GM03348 (cell line): ENCODE data around the gene NELFA.
A peak's percentile ranks its signal among the peaks of the same experiment; 100 is the strongest.
"Not testable (repeated sequence)": the region's sequence is repeated elsewhere in the genome, so short reads cannot be mapped to it uniquely, and the experiment has no call there.

Experiments used
- DNase-seq: peaks from one replicate; pipeline ENCODE4 v3.0.0; 2012; ENCODE audit warnings: low spot score

The NELFA gene

DNA sequence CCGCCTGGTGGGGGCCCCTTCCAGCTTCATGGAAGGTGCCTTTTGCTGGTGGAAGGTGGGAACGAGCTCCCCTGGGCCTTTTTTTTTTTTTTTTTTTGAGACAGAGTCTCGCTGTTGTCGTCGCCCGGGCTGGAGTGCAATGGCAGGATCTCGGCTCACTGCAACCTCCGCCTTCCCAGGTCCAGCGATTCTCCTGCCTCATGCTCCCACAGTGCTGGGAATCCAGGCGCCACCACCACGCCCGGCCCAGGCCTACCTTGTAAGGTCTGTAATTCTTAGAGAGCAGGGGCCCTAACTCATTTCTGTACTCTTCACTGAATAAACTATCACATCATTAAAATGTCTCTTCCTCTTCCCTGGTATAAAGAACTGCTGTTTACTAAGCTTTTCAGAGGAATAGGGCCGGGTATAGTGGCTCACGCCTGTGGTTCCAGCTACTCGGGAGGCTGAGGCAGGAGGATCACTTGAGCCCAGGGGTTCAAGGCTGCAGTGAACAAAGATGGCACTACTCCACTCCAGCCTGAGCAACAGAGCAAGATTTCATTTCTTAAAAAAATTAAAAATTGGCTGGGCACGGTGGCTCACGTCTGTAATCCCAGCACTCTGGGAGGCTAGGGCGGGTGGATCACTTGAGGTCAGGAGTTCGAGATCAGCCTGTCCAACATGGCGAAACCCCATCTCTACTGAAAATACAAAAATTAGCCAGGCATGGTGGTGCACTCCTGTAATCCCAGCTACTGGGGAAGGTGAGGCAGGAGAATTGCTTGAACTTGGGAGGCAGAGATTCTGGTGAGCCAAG is 14.9 kb downstream of the NELFA start:
- not testable (repeated sequence) for DNase-seq

DNA sequence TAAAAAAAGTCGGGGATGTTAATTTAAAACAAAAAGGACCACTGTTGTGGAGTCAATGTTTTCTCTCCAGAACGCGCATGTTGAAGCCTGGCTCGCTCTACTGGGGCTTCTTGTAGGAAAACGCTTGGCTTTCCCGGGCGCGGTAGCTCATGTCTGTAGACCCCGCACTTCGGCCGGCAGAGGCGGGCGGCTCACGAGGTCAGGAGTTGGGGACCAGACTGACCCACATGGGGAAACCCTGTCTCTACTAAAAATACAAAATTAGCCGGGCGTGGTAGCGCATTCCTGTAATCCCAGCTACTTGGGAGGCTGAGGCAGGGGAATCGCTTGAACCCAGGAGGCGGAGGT is 15.6 kb downstream of the NELFA start:
- DNase-seq: no peak

DNA sequence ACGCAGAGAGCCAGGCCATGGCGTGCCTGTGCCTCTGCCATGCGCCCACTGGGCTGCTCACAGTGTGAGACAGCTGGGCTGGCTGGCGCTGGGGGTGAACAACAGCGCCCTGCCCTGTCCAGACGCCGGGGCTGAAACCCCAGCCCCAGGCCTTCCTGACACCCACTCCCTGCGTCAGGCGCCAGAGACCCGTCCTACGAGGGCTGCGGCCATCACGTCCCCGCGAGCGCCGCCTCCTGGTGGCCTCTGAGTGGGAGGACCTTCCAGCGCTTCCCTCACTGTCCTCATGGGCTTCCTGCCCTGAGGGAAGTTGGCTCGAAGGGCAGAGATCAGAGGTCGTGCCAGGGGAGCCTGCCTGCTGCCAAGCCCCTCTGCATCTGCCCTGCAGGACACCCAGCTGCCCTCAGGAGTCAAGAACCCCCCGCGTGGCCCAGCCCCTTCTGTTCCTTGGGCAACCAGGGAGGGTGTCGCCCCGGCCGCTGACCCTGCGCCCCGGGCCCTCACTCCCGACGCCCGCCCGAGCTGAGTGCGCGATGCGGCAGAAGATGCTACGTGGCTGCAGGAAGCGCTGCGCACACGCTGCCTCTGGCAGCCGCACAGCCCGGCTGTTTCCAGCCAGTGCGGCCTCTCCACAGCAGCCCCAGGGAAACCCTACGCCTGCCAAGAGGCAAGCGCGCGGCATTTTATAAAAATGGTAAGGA is 16.2 kb downstream of the NELFA start:
- no peak for DNase-seq

DNA sequence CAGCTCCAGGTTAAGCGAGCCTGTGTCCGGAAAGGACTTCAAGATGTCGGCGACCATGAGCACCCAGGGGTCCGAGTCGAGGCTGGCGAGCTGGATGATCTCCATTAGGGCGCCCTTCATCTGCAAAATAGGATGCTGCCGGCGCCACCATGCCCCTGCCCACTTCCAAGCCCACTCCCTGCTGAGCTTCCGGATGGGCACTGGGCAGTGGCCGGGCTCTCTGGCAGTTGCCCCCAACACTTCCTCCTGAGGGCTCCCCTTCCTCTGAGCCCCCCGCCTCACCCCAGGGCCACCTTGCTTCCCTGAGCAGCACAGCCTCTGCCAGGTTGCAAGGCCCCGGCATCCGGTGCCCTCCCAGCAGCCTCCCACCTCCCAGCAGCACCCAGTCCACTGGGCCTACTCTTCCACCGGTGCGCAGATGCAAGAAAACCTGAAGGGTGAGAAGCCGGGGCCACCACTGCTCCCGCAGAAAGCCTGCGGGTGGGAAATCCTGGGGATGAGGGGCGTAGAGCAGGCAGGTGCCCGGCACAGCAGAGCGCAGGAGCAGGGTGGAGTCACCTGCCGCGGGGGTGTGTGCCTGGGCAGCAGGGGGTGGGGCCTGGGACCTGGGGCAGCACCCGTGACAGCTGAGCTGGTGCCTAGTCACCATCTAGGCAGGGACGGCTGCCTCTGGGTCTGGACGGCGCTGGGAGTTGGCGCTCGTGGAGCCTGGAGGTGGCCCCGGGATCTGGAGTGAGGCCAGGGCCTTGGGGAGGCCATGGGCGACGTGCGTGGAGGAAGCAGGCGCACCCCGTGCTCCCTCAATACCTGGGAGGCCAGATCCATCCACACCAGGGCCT is 17.0 kb downstream of the NELFA start:
- no peak for DNase-seq

DNA sequence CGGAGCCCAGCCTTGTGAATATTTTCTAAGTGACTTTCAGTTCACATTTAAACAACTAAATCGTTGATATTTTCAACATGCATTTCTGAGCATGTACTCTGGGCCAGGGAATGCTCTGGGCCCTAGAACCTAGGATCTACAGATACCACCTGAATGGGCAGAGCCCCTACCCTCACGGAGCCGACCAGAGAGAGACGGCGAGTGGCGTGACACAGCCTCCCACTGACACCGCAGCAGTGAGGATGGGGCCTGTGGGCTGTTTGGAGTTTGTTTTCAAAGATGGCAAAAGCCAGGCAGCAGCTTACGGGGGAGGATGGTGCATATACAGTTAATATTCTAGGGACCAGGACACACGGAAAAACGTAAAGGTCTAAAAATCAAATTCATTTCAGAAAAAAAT is 17.7 kb downstream of the NELFA start:
- no peak for DNase-seq

DNA sequence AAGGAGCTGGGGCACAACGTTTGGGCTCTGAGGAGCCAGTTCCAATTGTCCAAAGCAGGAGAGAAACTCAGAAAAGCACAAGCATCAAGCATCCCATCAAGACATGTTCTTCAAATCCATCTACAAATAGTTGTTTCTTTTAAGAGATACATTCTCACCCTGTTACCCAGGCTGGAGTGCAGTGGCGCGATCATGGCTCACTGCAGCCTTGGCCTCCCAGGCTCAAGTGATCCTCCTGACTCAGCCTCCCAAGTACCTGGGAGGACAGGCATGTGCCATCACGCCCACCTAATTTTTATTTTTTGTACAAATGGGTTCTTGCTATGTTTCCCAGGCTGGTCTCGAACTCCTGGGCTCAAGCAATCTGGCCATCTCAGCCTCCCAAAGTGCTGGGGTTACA is 18.1 kb downstream of the NELFA start:
- no peak for DNase-seq

DNA sequence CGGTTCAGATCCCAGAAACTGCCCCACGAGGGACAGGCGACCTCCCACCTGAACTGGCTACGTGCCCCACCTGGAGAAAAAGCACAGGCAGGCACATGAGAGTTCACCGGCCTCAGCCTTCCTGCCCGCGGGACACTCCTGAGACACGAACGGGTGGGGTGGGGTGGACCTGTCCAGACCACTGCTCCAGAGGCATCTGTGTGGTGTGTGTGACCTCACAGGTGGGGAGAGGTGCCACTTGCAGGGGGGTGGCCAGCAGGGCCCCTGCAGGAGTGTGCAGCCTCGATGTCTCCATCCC is 18.5 kb downstream of the NELFA start:
- peak; percentile 4 for DNase-seq

DNA sequence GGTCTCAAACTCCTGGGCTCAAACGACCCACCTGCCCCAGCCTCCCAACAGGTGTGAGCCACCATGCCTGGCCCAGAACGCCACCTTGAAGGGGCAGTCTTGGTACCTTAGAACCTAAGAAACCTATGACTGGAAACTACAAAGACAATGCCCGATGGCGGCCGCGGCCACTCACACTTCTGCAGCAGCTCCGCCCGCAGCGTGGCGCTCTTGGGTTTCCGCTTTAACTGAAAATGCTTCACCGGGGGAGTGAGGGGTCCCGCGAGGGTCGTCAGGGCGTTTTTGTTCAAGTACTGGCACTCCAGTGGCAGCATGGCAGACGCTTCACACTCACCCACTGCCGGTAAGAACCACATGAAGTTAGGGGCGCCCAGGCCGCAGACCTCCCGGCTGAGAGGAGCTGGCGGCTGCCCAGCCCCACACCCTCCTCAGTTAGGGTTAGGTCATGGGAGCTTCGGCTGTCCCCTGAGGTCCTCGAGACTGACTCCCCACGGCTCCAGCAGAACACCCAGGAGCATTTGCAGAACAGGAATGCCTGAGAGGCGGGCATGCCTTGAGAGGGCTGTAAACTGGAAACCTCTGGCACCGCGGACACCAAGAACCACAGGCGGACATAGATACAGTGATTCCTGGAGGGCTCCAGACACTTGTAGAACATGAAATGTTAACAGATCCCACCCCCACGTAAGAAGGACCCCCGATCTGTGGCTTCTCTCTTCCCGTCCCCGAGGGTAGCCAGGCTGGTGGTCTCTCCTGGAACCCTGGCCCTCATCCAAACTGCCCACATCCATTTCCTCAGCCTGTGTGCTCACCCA is 19.0 kb downstream of the NELFA start:
- no peak for DNase-seq

DNA sequence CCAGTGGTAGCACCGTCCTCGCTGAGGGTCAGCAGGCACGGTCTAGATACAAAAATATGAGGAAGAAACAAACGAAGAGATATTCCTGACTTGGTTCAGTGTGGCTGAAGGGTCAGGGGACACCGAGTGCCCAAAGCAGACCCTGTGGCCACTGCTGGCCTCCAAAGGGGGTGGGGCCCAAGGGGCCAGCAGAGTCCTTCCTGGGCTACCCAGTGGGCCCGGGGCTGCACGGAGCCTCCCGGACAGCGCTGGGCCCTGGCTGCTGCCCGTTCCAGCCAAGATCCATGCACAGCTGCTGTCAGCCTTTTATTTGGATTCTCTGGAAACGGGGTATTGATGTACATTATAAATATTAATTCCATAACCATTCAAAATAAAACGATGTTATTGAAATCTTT is 20.4 kb downstream of the NELFA start:
- DNase-seq: peak; percentile 4

DNA sequence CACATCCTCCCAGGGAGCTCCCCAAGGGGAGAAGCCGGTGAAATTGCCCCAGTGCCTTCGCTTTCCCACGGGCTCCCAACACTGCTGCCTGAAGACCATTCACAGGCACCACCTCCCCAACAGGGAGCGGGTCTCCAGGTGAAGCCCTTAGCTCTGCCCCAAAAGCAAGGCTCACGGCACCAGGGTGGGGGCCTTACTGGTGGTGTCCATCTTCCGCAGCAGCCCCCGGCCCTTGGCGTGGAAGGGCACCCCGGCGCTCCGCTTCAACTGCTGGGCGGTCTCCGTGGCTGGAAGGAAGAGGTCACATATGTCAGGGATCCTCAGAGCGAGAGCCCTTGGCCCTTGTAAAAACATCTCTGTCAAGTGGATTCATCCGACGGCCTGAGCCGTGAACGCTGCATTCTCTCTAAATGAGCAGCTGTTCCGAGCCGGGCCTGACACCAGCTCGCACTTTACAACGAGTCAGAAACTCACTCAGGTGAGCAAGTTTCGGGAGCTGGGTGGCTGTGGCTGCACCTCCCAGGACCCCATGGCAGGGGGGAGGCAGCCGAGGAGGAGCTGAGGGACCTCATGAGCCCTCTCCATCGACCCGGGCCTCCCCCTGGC is 20.9 kb downstream of the NELFA start:
- DNase-seq: no peak

DNA sequence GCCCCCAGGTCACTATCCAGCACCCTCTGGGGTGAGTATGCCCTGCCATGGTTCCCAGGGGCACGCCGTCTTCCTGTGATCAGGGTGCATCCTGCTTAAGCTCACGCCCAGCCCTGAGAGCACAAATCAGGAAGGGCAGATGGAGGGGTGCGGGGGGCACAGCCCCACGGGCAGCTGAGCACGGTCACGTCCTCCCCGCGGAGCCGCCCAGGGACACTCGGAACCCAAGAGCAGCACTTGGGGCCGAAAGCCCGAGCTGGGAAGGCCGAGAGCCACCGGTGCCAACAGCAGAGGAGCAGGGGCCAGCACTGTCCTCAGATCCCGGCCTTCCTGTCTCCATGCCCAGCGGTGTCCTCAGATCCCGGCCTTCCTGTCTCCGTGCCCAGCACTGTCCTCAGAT is 21.5 kb downstream of the NELFA start:
- DNase-seq: no peak

DNA sequence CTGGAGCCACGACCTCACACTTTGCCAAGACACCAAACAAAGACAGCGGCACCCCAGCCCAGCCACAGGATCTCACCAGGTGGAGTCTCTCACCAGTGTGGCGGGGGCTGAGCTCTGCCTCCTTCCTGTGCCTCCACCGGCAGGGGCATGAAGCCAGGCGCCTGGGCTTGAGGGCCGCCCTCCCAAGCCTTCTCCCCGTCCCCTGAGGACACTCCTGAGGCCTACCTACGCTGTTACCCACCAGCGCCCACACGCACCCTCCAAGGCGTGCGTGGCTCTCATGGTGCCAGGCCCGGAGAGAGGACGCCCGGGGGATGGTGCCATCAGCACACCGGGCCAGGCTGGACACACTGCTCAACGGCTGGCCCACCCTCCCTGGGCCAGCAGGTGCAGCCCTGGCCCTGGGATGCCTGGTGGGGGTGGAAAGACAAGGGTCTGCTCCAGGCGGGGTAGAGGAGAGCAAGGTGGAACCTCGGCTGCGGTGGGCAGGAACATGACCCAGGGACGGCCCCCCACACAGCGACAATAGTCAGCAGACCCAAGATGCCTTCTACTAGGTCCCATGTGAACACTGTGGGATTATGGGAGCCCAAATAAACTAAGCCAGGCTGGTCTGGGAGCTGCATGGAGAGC is 22.1 kb downstream of the NELFA start:
- no peak for DNase-seq

DNA sequence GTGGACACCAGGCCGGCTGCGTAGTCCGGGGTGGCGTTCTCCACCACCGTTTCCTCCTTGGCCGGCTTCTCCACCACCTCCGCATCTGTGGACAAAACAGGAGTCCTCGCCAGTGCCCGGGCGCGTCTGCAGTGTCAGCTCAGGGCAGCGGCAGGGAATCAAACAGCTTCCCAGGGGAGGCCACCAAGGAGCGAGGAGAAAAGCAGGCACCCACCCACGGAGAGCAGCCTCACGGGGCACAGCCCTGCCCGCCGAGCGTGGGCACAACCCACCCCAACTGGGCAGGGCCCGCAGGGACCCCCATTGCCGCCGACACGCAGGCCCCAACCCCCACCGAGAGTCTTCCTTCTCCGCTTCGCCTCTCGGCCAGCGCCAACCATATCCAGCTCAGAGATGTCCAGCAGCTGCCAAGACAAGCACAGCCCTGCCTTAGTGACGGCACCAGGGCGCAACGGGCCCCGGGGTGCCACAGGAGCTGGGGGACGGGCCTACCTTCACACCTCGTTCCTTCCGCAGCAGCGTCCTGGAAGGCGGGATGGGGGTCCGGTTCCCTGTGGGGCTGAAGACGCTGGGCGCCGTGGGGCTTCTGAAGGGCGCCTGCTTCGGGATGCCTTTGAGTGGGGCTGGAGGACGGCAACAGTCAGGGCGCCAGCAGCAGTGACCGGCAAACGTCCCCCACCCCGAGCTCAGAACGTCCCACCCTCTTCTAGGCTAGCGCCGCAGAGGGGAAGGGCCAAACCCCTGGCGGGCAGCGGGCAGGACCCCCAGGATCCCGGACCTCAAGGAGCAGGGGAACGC is 22.8 kb downstream of the NELFA start:
- no peak for DNase-seq

DNA sequence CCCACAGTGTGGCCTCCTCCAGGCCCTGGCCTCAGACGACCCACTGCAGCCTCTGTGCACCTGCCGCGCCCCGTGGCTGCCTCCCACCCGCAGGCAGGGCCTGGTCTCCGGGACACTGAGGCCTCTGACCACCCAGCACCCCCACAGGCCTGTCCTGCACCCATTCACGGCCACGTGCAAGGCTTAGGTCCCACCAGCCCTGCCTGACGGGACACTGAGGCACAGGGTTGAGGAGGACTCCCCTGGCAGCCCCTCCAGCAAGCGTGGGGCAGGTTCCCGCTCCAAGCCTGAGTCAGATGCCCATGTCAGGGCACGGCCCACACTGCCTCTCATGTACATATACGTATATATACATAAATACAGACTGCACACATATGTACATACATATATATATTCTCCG is 23.5 kb downstream of the NELFA start:
- no peak for DNase-seq

DNA sequence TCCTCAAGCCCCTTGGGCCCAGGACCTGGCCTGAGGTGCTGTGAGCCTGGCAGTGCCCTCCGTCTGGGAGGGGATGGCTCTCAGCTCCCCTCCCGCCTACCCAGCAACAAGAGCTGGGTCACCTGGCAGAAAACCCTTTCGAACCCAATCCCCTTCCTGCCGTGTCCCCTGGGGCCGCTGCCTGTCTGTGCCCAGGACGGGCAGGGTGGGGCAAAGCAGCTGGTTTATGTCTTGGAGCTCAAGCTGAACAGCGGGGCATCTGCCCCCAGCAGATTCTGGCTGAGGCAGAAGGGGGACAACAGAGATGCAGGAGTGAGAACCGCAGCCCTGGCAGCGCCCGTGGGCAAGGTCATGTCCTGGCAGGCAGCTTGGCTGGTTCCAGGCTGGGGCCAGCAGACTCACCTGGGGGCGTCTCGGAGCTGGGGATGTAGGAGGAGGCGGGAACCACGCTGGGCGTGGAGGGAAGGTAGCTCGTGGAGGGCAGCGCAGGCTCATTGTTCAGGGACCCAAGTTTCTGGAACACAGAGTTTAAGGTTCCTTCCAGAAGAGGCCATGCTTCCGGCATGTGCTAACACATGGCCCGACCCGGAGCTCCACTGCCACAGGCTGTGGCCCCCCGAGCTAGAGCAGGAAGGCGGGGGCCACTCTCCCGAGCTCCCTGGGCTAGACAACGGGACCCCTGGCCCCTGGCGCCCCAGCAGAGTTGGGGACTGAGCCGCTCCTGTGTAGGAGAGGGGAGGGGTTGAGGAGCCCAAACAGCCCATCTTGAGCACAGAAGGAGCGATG is 24.2 kb downstream of the NELFA start:
- DNase-seq: no peak

DNA sequence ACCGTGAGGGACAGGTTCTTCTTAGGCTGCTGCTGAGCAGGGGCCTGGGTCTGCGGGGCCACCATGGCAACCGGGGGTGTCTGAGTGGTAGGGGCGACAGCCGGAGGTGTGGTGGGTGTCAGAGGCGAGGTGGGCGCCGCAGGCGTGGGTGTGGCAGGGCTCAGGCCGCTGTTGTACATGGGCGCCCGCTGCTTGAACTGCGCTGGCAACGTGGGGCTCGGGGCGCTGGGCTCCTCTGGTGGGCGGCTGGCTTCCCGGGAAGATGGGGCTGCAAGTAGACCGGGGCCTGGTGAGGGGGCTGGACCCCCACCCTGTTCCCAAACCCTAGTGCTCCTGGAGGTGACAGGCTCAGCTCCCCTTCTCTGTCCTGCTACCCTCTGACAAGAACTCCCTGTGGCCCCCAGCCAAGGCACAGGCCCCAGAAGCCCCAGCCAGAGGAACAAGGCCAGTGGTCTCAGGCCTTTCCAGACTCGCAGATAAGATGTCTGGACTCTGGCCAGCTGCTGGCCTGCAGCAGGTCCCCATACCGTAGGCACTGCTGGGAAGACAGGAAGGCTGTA is 24.8 kb downstream of the NELFA start:
- no peak for DNase-seq

DNA sequence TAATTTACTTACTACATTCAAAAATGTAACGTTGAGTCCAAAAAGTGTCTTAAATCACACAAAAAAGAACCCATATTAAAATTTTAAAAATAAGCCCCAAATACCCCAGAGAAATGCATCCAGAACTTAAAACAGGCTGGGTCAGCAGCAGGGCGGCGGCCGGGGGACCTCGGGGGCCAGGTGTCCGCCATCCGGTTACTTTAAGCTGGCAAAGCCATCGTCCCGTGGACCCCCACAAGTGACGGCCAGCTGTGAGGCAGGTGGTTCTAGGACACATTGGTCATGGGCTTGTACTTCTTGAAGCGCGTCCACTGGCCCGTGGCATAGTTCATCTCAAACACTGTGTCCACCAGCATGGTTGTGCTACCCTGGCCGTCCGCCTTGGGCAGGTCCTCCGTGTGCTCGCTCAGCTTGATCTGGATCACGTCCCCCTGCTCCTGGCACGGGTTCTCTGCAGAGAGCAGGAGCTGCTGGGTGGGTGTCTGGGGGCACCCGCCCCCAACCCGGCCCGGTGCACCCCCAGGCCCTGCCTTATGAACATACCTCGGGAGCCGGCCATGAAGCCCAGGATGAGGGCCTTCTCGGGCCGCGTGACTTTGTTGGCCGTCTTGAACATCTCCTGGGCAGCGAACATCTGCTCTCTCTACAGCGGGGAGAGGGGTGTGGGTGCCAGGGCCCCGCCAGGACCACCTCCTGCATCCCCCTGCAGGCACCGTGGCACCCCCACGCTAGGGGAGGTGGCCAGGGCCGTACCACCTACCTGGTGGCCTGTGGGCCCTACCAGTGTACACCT is 25.5 kb downstream of the NELFA start:
- no peak for DNase-seq
